ENCODE data around the gene SMCO4. TPM values are rescaled to one million over a fixed set of nuclear protein-coding genes. Genes with fewer than 3 reads are reported as not detected.
A peak's percentile ranks its signal among the peaks of the same experiment; 100 is the strongest.

The SMCO4 gene
- total RNA-seq, 1 donor from 2014 or later: 9.6 TPM

- no peak for DNase-seq (ENCODE audit: extremely low spot score in 2 of 2)
- no peaks in the 10 kb centered on the region for H3K36me3 ChIP-seq
- H3K9me3 ChIP-seq: no peaks in the 10 kb centered on the region
- intact Hi-C loops (cut with DNase I): no loop called here
- H3K4me1 ChIP-seq: peaks cover 8% of the 10 kb centered on the region
- no peaks in the 10 kb centered on the region for H3K27me3 ChIP-seq
- no peak overlapping the region for H3K4me3 ChIP-seq
- H3K27ac ChIP-seq: no peak overlapping the region
- no peak for TF ChIP-seq POLR2A (IDR thresholded peaks at IDR 0.05)
- TF ChIP-seq, protein P1, sequence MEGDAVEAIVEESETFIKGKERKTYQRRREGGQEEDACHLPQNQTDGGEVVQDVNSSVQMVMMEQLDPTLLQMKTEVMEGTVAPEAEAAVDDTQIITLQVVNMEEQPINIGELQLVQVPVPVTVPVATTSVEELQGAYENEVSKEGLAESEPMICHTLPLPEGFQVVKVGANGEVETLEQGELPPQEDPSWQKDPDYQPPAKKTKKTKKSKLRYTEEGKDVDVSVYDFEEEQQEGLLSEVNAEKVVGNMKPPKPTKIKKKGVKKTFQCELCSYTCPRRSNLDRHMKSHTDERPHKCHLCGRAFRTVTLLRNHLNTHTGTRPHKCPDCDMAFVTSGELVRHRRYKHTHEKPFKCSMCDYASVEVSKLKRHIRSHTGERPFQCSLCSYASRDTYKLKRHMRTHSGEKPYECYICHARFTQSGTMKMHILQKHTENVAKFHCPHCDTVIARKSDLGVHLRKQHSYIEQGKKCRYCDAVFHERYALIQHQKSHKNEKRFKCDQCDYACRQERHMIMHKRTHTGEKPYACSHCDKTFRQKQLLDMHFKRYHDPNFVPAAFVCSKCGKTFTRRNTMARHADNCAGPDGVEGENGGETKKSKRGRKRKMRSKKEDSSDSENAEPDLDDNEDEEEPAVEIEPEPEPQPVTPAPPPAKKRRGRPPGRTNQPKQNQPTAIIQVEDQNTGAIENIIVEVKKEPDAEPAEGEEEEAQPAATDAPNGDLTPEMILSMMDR (IDR thresholded peaks at IDR 0.05): no peak
- TF ChIP-seq POLR2AphosphoS5 (IDR thresholded peaks at IDR 0.05; ENCODE audit: insufficient read depth in 1 of 2, low read depth in 1 of 2): no peak
These were observed 30.0 kb upstream of the SMCO4 start for GRCh38 chr11:93573184-93573583.

GRCh38 chr11:93572621-93573020 is 29.4 kb upstream of the SMCO4 start:
- Histone ChIP-seq H3K27ac (no peak overlapping the region), H3K4me1 (peaks cover 10% of the 10 kb centered on the region), H3K27me3 (no peaks in the 10 kb centered on the region), H3K4me3 (no peak overlapping the region), H3K9me3 (no peaks in the 10 kb centered on the region), H3K36me3 (no peaks in the 10 kb centered on the region)
- DNase-seq (ENCODE audit: extremely low spot score in 2 of 2): no peak
- intact Hi-C loops (cut with DNase I): no loop called here
- TF ChIP-seq, protein P1 (IDR thresholded peaks at IDR 0.05): no peak
- no peak for TF ChIP-seq POLR2A (IDR thresholded peaks at IDR 0.05)

DNA sequence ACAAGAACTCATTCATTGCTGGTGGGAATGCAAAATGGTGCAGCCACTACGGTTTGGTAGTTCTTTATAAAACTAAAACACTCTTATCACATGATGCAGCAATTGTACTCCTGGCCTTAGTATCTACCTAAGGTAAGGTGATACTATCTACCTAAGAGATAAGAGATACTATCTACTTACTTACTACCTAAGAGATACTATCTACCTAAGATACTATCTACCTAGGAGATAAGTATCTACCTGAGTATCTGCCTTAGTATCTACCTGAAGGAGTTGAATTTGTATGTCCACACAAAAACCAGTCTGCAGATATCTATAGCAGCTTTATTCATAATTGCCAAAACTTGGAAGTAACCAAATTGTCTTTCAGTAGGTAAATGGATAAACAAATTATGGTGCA is 29.0 kb upstream of the SMCO4 start:
- no peaks in the 10 kb centered on the region for H3K27me3 ChIP-seq
- intact Hi-C loops (cut with DNase I): no loop called here
- peaks cover 15% of the 10 kb centered on the region for H3K4me1 ChIP-seq
- TF ChIP-seq POLR2A (IDR thresholded peaks at IDR 0.05): no peak
- no peak for TF ChIP-seq POLR2AphosphoS5 (IDR thresholded peaks at IDR 0.05; ENCODE audit: insufficient read depth in 1 of 2, low read depth in 1 of 2)
- TF ChIP-seq, protein P1 (IDR thresholded peaks at IDR 0.05): no peak
- no peaks in the 10 kb centered on the region for H3K9me3 ChIP-seq
- DNase-seq (ENCODE audit: extremely low spot score in 2 of 2): no peak
- no peak overlapping the region for H3K4me3 ChIP-seq
- H3K36me3 ChIP-seq: no peaks in the 10 kb centered on the region
- no peak overlapping the region for H3K27ac ChIP-seq

- H3K27me3 ChIP-seq: no peaks in the 10 kb centered on the region
- H3K4me3 ChIP-seq: no peak overlapping the region
- no peak for DNase-seq (ENCODE audit: extremely low spot score in 2 of 2)
- no peaks in the 10 kb centered on the region for H3K9me3 ChIP-seq
- no peaks in the 10 kb centered on the region for H3K36me3 ChIP-seq
- TF ChIP-seq POLR2AphosphoS5 (IDR thresholded peaks at IDR 0.05; ENCODE audit: insufficient read depth in 1 of 2, low read depth in 1 of 2): no peak
- TF ChIP-seq POLR2A (IDR thresholded peaks at IDR 0.05): no peak
- TF ChIP-seq, protein P1 (IDR thresholded peaks at IDR 0.05): no peak
- peaks cover 16% of the 10 kb centered on the region for H3K4me1 ChIP-seq
- intact Hi-C loops (cut with DNase I): no loop called here
- no peak overlapping the region for H3K27ac ChIP-seq
These were observed 28.4 kb upstream of the SMCO4 start for GRCh38 chr11:93571612-93572011.

DNA sequence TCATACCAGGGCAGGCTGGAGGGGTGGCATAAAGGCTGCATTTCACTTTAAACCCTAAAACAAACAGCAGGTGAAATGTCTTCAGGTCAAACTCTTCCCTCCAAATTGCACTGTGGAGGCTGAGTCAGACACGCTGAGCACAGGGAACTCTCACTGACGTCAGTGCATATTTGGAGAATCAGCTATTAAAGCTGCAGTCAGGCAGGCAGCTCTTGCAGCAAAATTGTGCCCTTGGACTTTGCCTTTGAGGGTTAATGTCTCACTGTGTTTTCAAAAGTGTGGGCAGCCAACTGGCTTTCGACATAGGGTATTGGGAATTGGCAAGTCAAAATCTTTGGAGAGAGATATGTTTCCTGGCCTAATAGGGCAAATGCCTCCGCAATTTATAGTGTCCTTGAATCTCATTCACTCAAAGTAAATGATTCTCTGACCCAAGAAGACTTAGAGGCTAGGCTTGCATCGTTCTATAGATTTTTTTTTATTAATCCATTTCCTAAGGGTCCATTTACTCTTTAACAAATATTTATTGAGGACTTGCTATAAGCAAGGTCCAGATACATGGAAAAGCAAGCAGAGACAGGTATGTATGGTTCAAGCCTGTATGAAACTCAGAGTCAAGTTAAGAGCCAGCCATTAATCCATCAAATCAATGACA is 27.7 kb upstream of the SMCO4 start:
- no peaks in the 10 kb centered on the region for H3K9me3 ChIP-seq
- TF ChIP-seq, protein P1 (IDR thresholded peaks at IDR 0.05): no peak
- peak in 1 of 2 donors; percentile 16 for TF ChIP-seq POLR2AphosphoS5 (IDR thresholded peaks at IDR 0.05; ENCODE audit: insufficient read depth in 1 of 2, low read depth in 1 of 2)
- TF ChIP-seq POLR2A (IDR thresholded peaks at IDR 0.05): no peak
- peaks cover 16% of the 10 kb centered on the region for H3K4me1 ChIP-seq
- H3K4me3 ChIP-seq: no peak overlapping the region
- no peaks in the 10 kb centered on the region for H3K27me3 ChIP-seq
- intact Hi-C loops (cut with DNase I): no loop called here
- no peaks in the 10 kb centered on the region for H3K36me3 ChIP-seq
- no peak overlapping the region for H3K27ac ChIP-seq
- DNase-seq (ENCODE audit: extremely low spot score in 2 of 2): no peak
